ENCODE data around the gene MGMT.

GRCh38 chr10:129626796-129627435, 159.9 kb downstream of the MGMT start:
- no peak for TF ChIP-seq POLR2A (IDR thresholded peaks at IDR 0.05)
- TF ChIP-seq, protein P1, sequence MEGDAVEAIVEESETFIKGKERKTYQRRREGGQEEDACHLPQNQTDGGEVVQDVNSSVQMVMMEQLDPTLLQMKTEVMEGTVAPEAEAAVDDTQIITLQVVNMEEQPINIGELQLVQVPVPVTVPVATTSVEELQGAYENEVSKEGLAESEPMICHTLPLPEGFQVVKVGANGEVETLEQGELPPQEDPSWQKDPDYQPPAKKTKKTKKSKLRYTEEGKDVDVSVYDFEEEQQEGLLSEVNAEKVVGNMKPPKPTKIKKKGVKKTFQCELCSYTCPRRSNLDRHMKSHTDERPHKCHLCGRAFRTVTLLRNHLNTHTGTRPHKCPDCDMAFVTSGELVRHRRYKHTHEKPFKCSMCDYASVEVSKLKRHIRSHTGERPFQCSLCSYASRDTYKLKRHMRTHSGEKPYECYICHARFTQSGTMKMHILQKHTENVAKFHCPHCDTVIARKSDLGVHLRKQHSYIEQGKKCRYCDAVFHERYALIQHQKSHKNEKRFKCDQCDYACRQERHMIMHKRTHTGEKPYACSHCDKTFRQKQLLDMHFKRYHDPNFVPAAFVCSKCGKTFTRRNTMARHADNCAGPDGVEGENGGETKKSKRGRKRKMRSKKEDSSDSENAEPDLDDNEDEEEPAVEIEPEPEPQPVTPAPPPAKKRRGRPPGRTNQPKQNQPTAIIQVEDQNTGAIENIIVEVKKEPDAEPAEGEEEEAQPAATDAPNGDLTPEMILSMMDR (IDR thresholded peaks at IDR 0.05), result no peak
- TF ChIP-seq EP300 (IDR thresholded peaks at IDR 0.05), result no peak
